HCT116 (cell line): ENCODE data around the gene BRD4. TPM values are rescaled to one million over a fixed set of nuclear protein-coding genes. Genes with fewer than 3 reads are reported as not detected.
A peak's percentile ranks its signal among the peaks of the same experiment; 100 is the strongest.

Experiments used
- ATAC-seq: fragments of 200-7000 bp; cut with Tn5 transposase; 2 replicates; pipeline ENCODE4 v1.9.1; 2020; ENCODE audit warnings: mild to moderate bottlenecking, moderate library complexity
- BruUV-seq: library from RNA; stranded (reverse); fragments of 400-500 nt; replicated peaks from 2 replicates; lab custom pipeline; 2021; lab: Mats Ljungman, UMichigan
- CTCF ChIA-PET: fragments of 300-600 bp; sonication (Branson Sonifier 250); formaldehyde crosslinking; loops from one replicate; lab custom pipeline; 2021; ENCODE audit warnings: antibody characterized with exemption; lab: Charles Lee
- POLR2A ChIA-PET: fragments of 300-600, 350-600 bp; sonication (Branson Sonifier 250); formaldehyde crosslinking; loops from one replicate; lab custom pipeline; 2021; ENCODE audit warnings: antibody characterized with exemption; lab: Charles Lee
- RAD21 ChIA-PET, 2 experiments: fragments of 300-600 bp; sonication (Branson Sonifier 250); formaldehyde crosslinking; loops; one replicate each; lab custom pipeline; 2023; ENCODE audit warnings: low total read pairs in 2 of 2; ENCODE audit not compliant: uncharacterized antibody in 2 of 2, unreplicated experiment in 2 of 2, low non-redundant PET in 1 of 2; lab: Charles Lee
- DNase-seq: peaks from one replicate; pipeline ENCODE4 v3.0.0-alpha.2; 2010; ENCODE audit warnings: low read depth, low spot score
- H2AFZ ChIP-seq: fragments of 200-600 bp; shearing (Covaris generic), sonication (generic); 2 replicates; pipeline ENCODE4 v1.6.1; 2017; ENCODE audit warnings: low read depth, mixed run types, mixed read lengths, antibody characterized with exemption, low read length; ENCODE audit not compliant: poor library complexity, severe bottlenecking
- H3K27ac ChIP-seq: 2 replicates; pipeline ENCODE4 v1.5.1; 2012; ENCODE audit warnings: low read depth, low read length
- H3K27me3 ChIP-seq: fragments of 200-600 bp; sonication (generic); 2 replicates; pipeline ENCODE4 v1.6.1; 2016; ENCODE audit warnings: mixed run types, low read length, mixed read lengths; ENCODE audit not compliant: insufficient read depth
- H3K36me3 ChIP-seq, 2 experiments: fragments of 200-500 bp in 1 of 2; fragments of 200-600 bp in 1 of 2; sonication (Bioruptor generic) in 1 of 2; sonication (generic) in 1 of 2; 2 replicates each; pipeline versions ENCODE4 v1.5.1 to v1.6.1; 2014 to 2016; ENCODE audit warnings: low read length in 2 of 2, inconsistent platforms in 1 of 2, mixed read lengths in 1 of 2, mixed run types in 1 of 2; ENCODE audit not compliant: insufficient read depth in 2 of 2, control insufficient read depth in 1 of 2
- H3K4me1 ChIP-seq, 2 experiments: fragments of 200-600 bp in 1 of 2; sonication (generic) in 1 of 2; 2 replicates each; pipeline versions ENCODE4 v1.5.1 to v1.6.1; 2012 to 2017; ENCODE audit warnings: low read length in 2 of 2, inconsistent platforms in 1 of 2, mild to moderate bottlenecking in 1 of 2, mixed read lengths in 1 of 2, mixed run types in 1 of 2, moderate library complexity in 1 of 2; ENCODE audit not compliant: insufficient read depth in 2 of 2, control insufficient read depth in 1 of 2
- H3K4me2 ChIP-seq: fragments of 200-600 bp; sonication (generic); 2 replicates; pipeline ENCODE4 v1.6.1; 2017; ENCODE audit warnings: mixed run types, low read length, mixed read lengths
- H3K4me3 ChIP-seq, 2 experiments: fragments of 200-600 bp in 1 of 2; sonication (generic) in 1 of 2; replicated peaks in 1 of 2; 2 replicates each; pipeline ENCODE4 v1.5.1; 2011 to 2016; ENCODE audit warnings: low read length in 2 of 2, control low read depth in 1 of 2, low read depth in 1 of 2, mild to moderate bottlenecking in 1 of 2, mixed read lengths in 1 of 2, mixed run types in 1 of 2
- H3K79me2 ChIP-seq: fragments of 200-600 bp; sonication (generic); 2 replicates; pipeline ENCODE4 v1.6.1; 2017; ENCODE audit warnings: mild to moderate bottlenecking, mixed run types, low read length, moderate library complexity, mixed read lengths; ENCODE audit not compliant: insufficient read depth
- H3K9ac ChIP-seq: fragments of 200-600 bp; sonication (generic); 2 replicates; pipeline ENCODE4 v1.6.1; 2016; ENCODE audit warnings: low read length, mixed read lengths
- H3K9me2 ChIP-seq: fragments of 200-600 bp; sonication (generic), shearing (Covaris generic); 2 replicates; pipeline ENCODE4 v1.6.1; 2017; ENCODE audit warnings: mixed run types, mild to moderate bottlenecking, moderate library complexity; ENCODE audit not compliant: insufficient read depth
- H3K9me3 ChIP-seq, 2 experiments: fragments of 200-500 bp in 1 of 2; fragments of 200-600 bp in 1 of 2; sonication (Bioruptor generic) in 1 of 2; sonication (generic) in 1 of 2; 2 replicates each; pipeline ENCODE4 v1.6.1; 2014 to 2017; ENCODE audit warnings: low read length in 2 of 2, mixed read lengths in 2 of 2, inconsistent platforms in 1 of 2, low read depth in 1 of 2, mild to moderate bottlenecking in 1 of 2, mixed run types in 1 of 2, moderate library complexity in 1 of 2; ENCODE audit not compliant: control insufficient read depth in 1 of 2, insufficient read depth in 1 of 2
- H4K20me1 ChIP-seq: fragments of 200-600 bp; sonication (generic), shearing (Covaris generic); 2 replicates; pipeline ENCODE4 v1.6.1; 2017; ENCODE audit warnings: mixed run types, mild to moderate bottlenecking, moderate library complexity; ENCODE audit not compliant: insufficient read depth
- CBX3 ChIP-seq: IDR thresholded peaks from 2 replicates; pipeline ENCODE4 v1.6.1; 2012; ENCODE audit warnings: low read depth
- CTCF ChIP-seq, 3 experiments: fragments of 200-600 bp in 1 of 3; sonication (generic) in 1 of 3; IDR thresholded peaks in 2 of 3; conservative IDR thresholded peaks in 1 of 3; 2 replicates each; pipeline ENCODE4 v1.5.1; 2012 to 2017; ENCODE audit warnings: low read depth in 2 of 3, low read length in 2 of 3, antibody characterized with exemption in 1 of 3, borderline replicate concordance in 1 of 3, control low read depth in 1 of 3, mild to moderate bottlenecking in 1 of 3, mixed read lengths in 1 of 3, mixed run types in 1 of 3, moderate library complexity in 1 of 3; ENCODE audit not compliant: insufficient read depth in 1 of 3
- EGR1 ChIP-seq: IDR thresholded peaks from 2 replicates; pipeline ENCODE4 v1.6.1; 2012; ENCODE audit warnings: low read depth
- ELF1 ChIP-seq: IDR thresholded peaks from 2 replicates; pipeline ENCODE4 v1.6.1; 2012; ENCODE audit warnings: low read depth, borderline replicate concordance
- EZH2 ChIP-seq: fragments of 200-600 bp; sonication (generic); IDR thresholded peaks from 2 replicates; pipeline ENCODE4 v1.6.1; 2017; ENCODE audit warnings: antibody characterized with exemption, mixed run types
- EZH2phosphoT487 ChIP-seq: fragments of 200-600 bp; IDR thresholded peaks from 2 replicates; pipeline ENCODE4 v1.6.1; 2018; ENCODE audit warnings: antibody characterized with exemption, borderline replicate concordance
- FOSL1 ChIP-seq: IDR thresholded peaks from 2 replicates; pipeline ENCODE4 v1.6.1; 2012; ENCODE audit warnings: low read depth
- JUND ChIP-seq: IDR thresholded peaks from 2 replicates; pipeline ENCODE4 v1.6.1; 2012
- MAX ChIP-seq: IDR thresholded peaks from 2 replicates; pipeline ENCODE4 v1.6.1; 2012
- POLR2AphosphoS5 ChIP-seq: IDR thresholded peaks from 2 replicates; pipeline ENCODE4 v1.6.1; 2011; ENCODE audit warnings: mild to moderate bottlenecking, low read depth, low read length, moderate library complexity
- RAD21 ChIP-seq: IDR thresholded peaks from 2 replicates; pipeline ENCODE4 v1.6.1; 2012; ENCODE audit warnings: low read depth, mild to moderate bottlenecking
- SP1 ChIP-seq: IDR thresholded peaks from 2 replicates; pipeline ENCODE4 v1.6.1; 2012; ENCODE audit warnings: low read depth
- SRF ChIP-seq: IDR thresholded peaks from 2 replicates; pipeline ENCODE4 v1.6.1; 2012; ENCODE audit warnings: low read depth
- TCF7L2 ChIP-seq: IDR thresholded peaks from 2 replicates; pipeline ENCODE4 v1.7.0; 2011; ENCODE audit warnings: borderline replicate concordance, inconsistent platforms; ENCODE audit not compliant: insufficient read depth, insufficient read length; ENCODE audit errors: extremely low read depth
- ZBTB33 ChIP-seq: IDR thresholded peaks from 2 replicates; pipeline ENCODE4 v1.6.1; 2011; ENCODE audit warnings: mild to moderate bottlenecking, low read length, moderate library complexity; ENCODE audit not compliant: insufficient replicate concordance; ENCODE audit errors: extremely low read depth
- ZFX ChIP-seq: fragments of 450-650 bp; IDR thresholded peaks from 2 replicates; pipeline ENCODE4 v1.6.1; 2017
- intact Hi-C: fragments of 100-400 bp; cut with micrococcal nuclease; formaldehyde crosslinking; loops from 2 replicates; pipeline ENCODE4 v1.10.0; 2022
- total RNA-seq: library from RNA; stranded (reverse); gene quantifications from one replicate; pipeline ENCODE4 v1.2.1, GENCODE V29; 2021; ENCODE audit not compliant: unreplicated experiment
- TF ChIP-seq, protein P1 (sequence below): IDR thresholded peaks from 2 replicates; pipeline ENCODE4 v1.6.1; 2012; ENCODE audit warnings: low read depth

The BRD4 gene
- total RNA-seq, 1 experiment from 2014 or later = 52.9 TPM

GRCh38 chr19:15200553-15201364 lies 131.6 kb downstream of the BRD4 start, which contains the start of gene NOTCH3:
Gene NOTCH3, minus strand, starts transcription at chr19:15200995. Its CDS starts 90 bp downstream, at chr19:15200905.
- ATAC-seq (peak; percentile 65), DNase-seq (no peak)
- TF ChIP-seq JUND = no peak
- no peak for TF ChIP-seq RAD21
- no peak for TF ChIP-seq FOSL1
- TF ChIP-seq EZH2phosphoT487 = no peak
- TF ChIP-seq MAX = no peak
- TF ChIP-seq ELF1 = no peak
- no peak for TF ChIP-seq CTCF (IDR thresholded peaks at IDR 0.05 in 2 of 3, conservative IDR thresholded peaks at IDR 0.05 in 1 of 3; ENCODE audit: borderline replicate concordance in 1 of 3, insufficient read depth in 1 of 3, low read depth in 2 of 3, low read length in 2 of 3)
- TF ChIP-seq EGR1 = peak; percentile 87
- peak; percentile 46; the same call in 1 of the 2 replicates for TF ChIP-seq POLR2AphosphoS5
- no peak for TF ChIP-seq ZFX
- no peak for TF ChIP-seq TCF7L2
- no peak for TF ChIP-seq EZH2
- TF ChIP-seq SRF = no peak
- no peak for TF ChIP-seq SP1
- no peak for TF ChIP-seq CBX3
- TF ChIP-seq, protein P1, sequence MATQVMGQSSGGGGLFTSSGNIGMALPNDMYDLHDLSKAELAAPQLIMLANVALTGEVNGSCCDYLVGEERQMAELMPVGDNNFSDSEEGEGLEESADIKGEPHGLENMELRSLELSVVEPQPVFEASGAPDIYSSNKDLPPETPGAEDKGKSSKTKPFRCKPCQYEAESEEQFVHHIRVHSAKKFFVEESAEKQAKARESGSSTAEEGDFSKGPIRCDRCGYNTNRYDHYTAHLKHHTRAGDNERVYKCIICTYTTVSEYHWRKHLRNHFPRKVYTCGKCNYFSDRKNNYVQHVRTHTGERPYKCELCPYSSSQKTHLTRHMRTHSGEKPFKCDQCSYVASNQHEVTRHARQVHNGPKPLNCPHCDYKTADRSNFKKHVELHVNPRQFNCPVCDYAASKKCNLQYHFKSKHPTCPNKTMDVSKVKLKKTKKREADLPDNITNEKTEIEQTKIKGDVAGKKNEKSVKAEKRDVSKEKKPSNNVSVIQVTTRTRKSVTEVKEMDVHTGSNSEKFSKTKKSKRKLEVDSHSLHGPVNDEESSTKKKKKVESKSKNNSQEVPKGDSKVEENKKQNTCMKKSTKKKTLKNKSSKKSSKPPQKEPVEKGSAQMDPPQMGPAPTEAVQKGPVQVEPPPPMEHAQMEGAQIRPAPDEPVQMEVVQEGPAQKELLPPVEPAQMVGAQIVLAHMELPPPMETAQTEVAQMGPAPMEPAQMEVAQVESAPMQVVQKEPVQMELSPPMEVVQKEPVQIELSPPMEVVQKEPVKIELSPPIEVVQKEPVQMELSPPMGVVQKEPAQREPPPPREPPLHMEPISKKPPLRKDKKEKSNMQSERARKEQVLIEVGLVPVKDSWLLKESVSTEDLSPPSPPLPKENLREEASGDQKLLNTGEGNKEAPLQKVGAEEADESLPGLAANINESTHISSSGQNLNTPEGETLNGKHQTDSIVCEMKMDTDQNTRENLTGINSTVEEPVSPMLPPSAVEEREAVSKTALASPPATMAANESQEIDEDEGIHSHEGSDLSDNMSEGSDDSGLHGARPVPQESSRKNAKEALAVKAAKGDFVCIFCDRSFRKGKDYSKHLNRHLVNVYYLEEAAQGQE = no peak
- TF ChIP-seq ZBTB33 = no peak
- Histone ChIP-seq H3K4me2 (peak within 1 kb of the TSS; percentile 91), H2AFZ (peak within 1 kb of the TSS; percentile 56), H3K4me1 (peaks cover 18 to 38% of the 10 kb centered on the region in 2 experiments), H4K20me1 (no peaks in the 10 kb centered on the region), H3K9ac (peak within 1 kb of the TSS; percentile 70), H3K27me3 (no peaks in the 10 kb centered on the region), H3K36me3 (peaks cover 0 to 3% of the 10 kb centered on the region in 2 experiments; a peak in 2 of 4 replicates), H3K9me3 (no peaks in the 10 kb centered on the region), H3K4me3 (peak within 1 kb of the TSS; percentile 69 to 74), H3K27ac (peak within 1 kb of the TSS; percentile 79; the same call in 1 of the 2 replicates), H3K79me2 (no peaks in the 10 kb centered on the region), H3K9me2 (no peaks in the 10 kb centered on the region)
- ChIA-PET POLR2A (no interaction called here), CTCF (no interaction called here), RAD21 (no interaction called here)
- intact Hi-C loops = no loop called here
- no TSS peak for BruUV-seq
